Stimulated activated CD4-positive, alpha-beta T cell treated with anti-CD3 and anti-CD28 coated beads, Interleukin-2, amount 100 ng/mL, for 4 hours (primary cell): ENCODE results near the gene FBXL13.
A peak's percentile ranks its signal among the peaks of the same experiment; 100 is the strongest.

Source experiments
- DNase-seq: peaks from one replicate; pipeline ENCODE4 v3.0.0-alpha.2; 2020; ENCODE audit warnings: low read depth

Gene FBXL13

GRCh38 chr7:102895602-102896001 is 179.0 kb downstream of the FBXL13 start:
- no peak for DNase-seq

- no peak for DNase-seq
Observed at GRCh38 chr7:102892631-102893278, 181.8 kb downstream of the FBXL13 start.

DNA sequence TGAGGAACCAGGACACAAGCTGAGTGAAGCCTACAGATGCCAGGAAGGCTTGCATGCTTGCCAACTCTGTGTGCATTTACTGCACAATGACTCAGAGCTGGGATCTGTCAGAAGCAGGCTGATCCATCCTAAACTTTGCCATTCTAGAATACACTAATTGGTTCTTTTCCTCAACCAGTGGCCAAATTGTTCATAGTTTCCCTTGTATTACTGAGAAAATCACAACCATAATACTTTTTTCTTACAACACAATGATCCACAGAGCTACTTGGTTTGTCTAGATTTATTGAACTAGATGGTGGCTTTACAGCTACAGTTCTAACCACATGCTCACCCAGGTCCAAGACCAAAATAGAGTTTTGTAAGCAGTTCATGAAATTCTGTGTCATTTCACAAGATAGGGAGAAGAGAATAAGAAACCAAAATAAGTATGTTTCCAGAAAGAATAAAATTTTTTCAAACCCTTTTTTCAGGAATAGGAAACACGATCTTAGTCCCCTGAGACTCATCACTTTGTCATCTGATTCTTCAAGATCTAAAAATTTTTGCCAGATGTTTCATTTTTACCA is 182.8 kb downstream of the FBXL13 start:
- DNase-seq = no peak

GRCh38 chr7:102890971-102891692 is 183.5 kb downstream of the FBXL13 start:
- no peak for DNase-seq

DNA sequence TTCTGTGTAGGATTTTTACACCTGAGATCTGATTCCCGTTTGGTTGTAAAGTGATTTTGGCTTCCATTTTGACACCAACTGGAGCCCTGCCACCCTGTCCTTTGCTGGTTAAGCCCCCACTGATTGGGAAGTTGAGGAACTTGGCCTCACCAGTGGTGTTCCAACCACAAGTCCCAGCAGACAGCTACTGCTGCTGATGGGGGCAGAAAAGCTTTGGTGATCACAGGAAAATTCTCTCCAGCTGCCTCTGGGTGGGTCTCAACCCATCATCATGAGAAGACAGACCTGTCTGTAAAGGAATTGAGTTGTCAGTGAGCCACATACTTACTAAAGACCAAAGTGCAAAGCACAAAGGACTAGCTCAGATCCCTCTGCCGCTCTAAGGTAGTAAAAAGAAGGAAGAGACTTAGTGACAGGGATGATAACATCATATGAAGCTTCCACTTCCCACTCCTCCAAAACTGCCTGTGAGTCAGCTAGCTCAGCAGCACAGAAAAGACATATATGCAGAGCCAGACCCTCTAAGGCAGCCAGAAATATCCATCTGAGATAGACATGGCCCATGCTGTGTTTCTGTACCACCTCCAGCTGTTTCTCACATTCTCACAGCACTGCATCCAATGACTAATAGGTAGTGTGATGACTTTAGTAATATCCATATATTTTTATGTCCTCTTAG is 184.2 kb downstream of the FBXL13 start:
- DNase-seq = no peak

- DNase-seq = no peak
Observed at GRCh38 chr7:102889851-102890250, 184.7 kb downstream of the FBXL13 start.

DNA sequence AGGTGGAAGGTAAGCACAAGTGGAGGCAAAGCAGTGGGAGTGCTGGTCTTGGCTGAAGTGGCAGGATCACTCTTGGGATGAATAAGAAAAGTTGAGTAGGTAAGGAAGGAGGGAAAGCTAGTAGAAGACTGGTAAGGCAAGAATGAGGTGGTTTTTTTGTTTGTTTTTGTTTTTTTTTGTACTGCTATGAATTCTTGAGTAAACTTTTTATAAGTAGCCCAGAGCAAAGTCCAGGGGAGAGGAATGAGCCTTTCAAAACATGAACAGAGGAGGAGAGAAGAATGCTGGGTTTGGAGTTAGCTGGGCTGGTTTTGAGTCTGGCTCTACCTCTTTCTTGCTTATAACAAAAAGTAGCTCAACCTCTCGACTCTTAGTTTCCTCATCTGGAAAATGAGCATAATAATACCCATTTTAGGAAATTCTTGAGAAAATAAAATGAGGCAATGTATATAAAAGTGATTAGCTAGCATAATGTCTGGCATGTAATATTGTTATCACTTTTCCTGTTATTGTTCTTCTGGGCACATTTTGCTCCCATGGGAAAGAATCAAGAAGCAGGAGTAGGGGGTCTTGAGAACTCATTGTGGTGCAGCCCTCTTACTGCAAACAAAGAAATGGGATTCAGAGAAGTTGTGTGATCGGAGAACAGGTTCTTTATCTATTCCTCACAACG is 185.9 kb downstream of the FBXL13 start:
- DNase-seq = no peak

GRCh38 chr7:102883098-102883860 is 191.3 kb downstream of the FBXL13 start:
- no peak for DNase-seq

- DNase-seq = peak; percentile 6
Observed at GRCh38 chr7:102875700-102876295, 198.8 kb downstream of the FBXL13 start.

GRCh38 chr7:102874966-102875365 is 199.6 kb downstream of the FBXL13 start:
- DNase-seq = no peak

DNA sequence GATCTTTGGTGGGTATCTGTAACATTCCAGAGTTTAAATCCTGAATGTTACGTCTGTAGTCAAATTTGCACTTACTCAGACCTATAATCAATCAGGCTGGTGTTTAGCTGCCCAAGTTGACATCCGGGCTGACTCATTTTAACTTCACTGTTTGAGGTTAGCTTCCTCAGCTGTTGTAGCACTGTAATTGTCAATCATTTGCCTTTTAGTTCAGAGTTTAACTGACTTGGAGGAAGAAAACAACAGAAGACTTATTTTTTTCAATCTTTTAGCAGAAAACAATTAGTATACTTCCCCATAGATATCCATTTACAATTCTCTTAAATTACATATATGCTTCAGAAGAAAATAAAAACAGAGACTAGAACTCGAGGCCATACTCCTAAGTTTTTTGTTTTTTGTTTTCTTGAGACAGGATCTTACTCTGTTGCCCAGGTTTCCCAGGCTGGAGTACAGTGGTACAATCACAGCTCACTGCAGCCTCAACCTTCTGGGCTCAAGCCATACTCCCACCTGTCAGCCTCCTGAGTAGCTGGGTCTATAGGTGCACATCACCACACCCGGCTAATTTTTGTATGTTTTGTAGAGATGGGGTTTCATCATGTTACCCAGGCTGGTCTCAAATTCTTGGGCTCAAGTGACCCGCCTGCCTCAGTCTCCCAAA is 200.3 kb downstream of the FBXL13 start:
- DNase-seq = no peak

GRCh38 chr7:102873470-102874165 is 201.0 kb downstream of the FBXL13 start:
- DNase-seq = no peak

- DNase-seq = no peak
Observed at GRCh38 chr7:102872460-102872859, 202.1 kb downstream of the FBXL13 start.

GRCh38 chr7:102869195-102869594 is 205.4 kb downstream of the FBXL13 start:
- DNase-seq = no peak

DNA sequence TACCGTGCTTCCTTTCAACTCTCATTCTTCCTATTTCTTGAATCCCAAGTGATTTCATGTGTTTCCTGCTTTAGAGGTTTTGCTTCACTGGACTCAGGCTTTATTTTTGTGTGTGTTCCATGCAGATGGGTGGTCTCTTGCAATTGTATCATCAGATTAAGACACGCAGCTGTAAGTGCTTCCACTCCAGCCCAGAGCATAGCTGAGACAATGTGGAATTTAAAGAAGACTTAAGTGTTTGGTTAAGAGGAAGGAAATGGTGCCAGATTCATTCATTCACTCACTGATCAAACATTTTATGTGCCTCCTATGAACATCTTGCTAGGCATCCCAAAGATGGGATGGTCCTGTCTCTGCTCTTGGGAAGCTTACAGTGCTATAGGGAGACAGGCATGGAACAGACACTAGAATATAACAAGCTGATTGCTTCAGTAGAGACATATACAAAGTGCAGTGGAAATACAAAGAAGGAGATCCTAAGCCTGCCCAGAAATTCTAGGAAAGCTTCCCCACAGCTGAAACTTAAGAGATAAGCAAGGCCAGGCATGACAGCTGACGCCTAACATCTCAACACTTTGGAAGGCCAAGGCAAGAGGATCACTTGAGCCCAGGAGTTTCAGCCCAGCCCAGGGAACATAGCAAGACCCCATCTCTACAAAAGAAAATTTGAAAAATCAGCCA is 207.9 kb downstream of the FBXL13 start:
- no peak for DNase-seq

GRCh38 chr7:102864958-102865357 is 209.6 kb downstream of the FBXL13 start:
- DNase-seq = no peak

GRCh38 chr7:102860351-102860811 is 214.2 kb downstream of the FBXL13 start:
- no peak for DNase-seq

DNA sequence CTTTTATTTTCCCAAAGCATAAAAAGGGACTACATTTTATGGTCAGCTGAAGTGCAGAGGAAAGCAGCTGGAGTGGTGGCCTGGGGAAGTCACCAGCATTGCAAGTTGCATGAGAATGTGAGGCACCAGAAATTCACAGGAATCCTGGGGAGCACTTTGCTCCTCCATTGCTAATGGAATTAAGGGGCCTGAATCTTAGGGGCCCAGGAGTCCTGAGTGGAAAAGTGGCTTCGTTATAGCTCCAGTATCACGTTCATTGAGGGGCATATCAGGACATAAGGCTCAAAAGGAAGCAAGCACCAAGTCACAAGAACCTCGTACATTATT is 214.8 kb downstream of the FBXL13 start:
- no peak for DNase-seq

DNA sequence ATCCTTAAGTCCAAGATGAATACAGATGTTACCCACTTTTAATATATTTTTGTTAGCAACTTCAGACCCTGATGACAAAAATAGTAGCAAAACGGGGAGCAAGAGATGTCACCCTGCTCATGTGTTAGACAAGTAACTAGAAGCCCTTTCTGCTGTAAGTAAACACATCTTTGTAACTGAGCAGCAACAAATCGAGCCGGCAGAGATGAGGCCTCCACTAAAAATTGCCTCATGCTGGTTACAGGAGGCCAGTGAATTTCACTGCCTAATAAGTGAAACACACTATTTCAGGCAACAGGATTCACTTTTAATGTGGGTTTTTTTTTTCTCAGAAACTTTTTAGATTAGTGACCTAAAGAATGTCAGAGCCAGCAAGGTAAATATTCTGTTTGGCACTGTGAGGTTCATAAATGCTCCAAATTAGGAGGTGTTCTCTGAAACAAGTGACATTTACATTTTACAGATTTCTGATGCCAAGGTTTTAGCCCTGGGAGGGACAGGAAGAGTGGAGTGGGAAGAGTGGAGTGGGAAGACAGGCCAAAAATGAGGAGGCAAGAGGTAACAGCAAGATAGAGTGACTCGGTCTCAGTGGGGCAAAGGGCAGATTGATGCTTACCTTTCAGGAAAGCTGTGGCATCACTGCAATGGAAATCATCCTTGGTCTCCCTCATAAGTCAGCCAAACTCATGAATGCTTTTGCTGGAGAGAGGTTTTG is 215.4 kb downstream of the FBXL13 start:
- DNase-seq = no peak
